Right lung (tissue), 5 donors: ENCODE data around the gene MYO1F. TPM values are rescaled to one million over a fixed set of nuclear protein-coding genes. Genes with fewer than 3 reads are reported as not detected.

Experiments used
- polyA plus RNA-seq, 5 donors: library from polyadenylated mRNA; unstranded; fragments of 120-200 nt; gene quantifications; one replicate each; pipeline versions ENCODE4 v1.2.1 to v1.2.3, GENCODE V29; 2013; ENCODE audit warnings: inconsistent platforms in 1 of 5, low replicate concordance in 1 of 5; ENCODE audit not compliant: insufficient read length in 5 of 5, insufficient read depth in 1 of 5

The MYO1F gene
- polyA plus RNA-seq, 5 donors: 10.8 to 14.6 (median 11.1) TPM

Other genes with a start within 250 kb of the MYO1F start
- gene KANK3, start 234.2 kb downstream of the MYO1F start, polyA plus RNA-seq: 10 to 100 TPM; 13.0 to 26.5 (median 16.8) TPM
- gene ANGPTL4, start 213.3 kb downstream of the MYO1F start, polyA plus RNA-seq: 1 to 10 TPM; 2.9 to 7.6 (median 4.6) TPM
- 100 to 1,000 TPM in 4 of 5 donors, 10 to 100 TPM in 1; 97.7 to 161 (median 121) TPM for gene RAB11B, start 187.1 kb downstream of the MYO1F start, polyA plus RNA-seq
- 10 to 100 TPM in 3 of 5 donors, 1 to 10 TPM in 2; 9.4 to 17.0 (median 10.6) TPM for gene MARCHF2, start 164.1 kb downstream of the MYO1F start, polyA plus RNA-seq
- gene HNRNPM, start 132.5 kb downstream of the MYO1F start, polyA plus RNA-seq: 100 to 1,000 TPM; 281 to 444 (median 337) TPM
- 1 to 10 TPM; 1.9 to 3.9 (median 2.9) TPM for gene PRAM1, start 74.8 kb downstream of the MYO1F start, polyA plus RNA-seq
- 10 to 100 TPM; 16.3 to 38.3 (median 20.8) TPM for gene ZNF414, start 63.3 kb downstream of the MYO1F start, polyA plus RNA-seq
- 10 to 100 TPM; 46.0 to 71.3 (median 53.9) TPM for gene ADAMTS10, start 33.3 kb upstream of the MYO1F start, polyA plus RNA-seq
- not detected for gene NFILZ, start 53.2 kb upstream of the MYO1F start, polyA plus RNA-seq
- gene ACTL9, start 121.4 kb upstream of the MYO1F start, polyA plus RNA-seq: not detected
- gene OR2Z1, start 144.2 kb upstream of the MYO1F start, polyA plus RNA-seq: not detected